Stimulated activated memory B cell treated with anti-CD40 and anti-IgM and Interleukin-4, amounts not matched to agents 10 μg/mL and 1 μg/mL and 100 μg/mL, for 72 hours (primary cell): Measurements from ENCODE around the gene MALT1.
"Not testable (repeated sequence)": the region's sequence is repeated elsewhere in the genome, so short reads cannot be mapped to it uniquely, and the experiment has no call there.

ENCODE experiments used
- ATAC-seq: fragments of 150-1000 bp; cut with Tn5 transposase; 2 replicates; pipeline ENCODE4 v1.10.0; 2021
- H3K27ac Mint-ChIP-seq: one replicate; pipeline ENCODE4 v1.8.0; 2022; ENCODE audit warnings: mild to moderate bottlenecking, mixed read lengths
- H3K27me3 Mint-ChIP-seq: one replicate; pipeline ENCODE4 v1.8.0; 2022; ENCODE audit warnings: mixed read lengths
- H3K36me3 Mint-ChIP-seq: one replicate; pipeline ENCODE4 v1.8.0; 2022; ENCODE audit warnings: mixed read lengths
- H3K4me1 Mint-ChIP-seq: one replicate; pipeline ENCODE4 v1.8.0; 2022; ENCODE audit warnings: mixed read lengths
- H3K4me3 Mint-ChIP-seq: one replicate; pipeline ENCODE4 v1.8.0; 2022; ENCODE audit warnings: mild to moderate bottlenecking, moderate library complexity, mixed read lengths
- H3K9me3 Mint-ChIP-seq: one replicate; pipeline ENCODE4 v1.8.0; 2022; ENCODE audit warnings: mixed read lengths

MALT1 gene

DNA sequence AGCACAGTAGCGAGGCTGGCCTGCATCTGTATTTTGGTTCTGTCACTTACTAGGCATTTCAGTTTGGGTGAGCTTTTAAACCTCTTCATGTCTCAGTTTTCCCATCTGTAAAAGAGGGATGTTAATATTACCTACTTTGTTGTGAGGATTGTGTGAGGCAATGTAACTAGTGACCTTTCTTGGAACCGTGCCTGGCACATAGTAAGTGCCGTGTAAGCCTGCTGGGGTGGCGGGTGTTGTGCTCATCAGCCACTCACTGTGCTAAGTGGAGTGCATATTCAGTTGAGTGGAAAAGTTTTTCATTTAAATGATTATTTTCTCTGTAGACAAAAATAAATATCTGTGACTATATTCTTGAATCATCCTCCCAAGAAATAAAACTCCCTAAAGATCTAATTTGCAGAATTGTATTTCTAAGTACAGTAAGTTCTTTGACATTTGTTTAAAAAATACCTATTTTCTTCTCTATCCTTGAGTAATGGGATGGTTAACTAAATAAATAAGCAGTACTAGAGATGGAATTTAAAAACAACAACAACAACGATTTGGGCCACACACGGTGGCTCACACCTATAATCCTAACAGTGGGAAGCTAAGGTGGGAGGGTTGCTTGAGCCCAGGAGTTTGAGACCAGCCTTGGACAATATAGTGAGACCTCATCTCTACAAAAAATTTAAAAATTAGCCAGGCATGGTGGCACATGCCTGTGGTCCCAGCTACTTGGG, 56.7 kb downstream of the MALT1 start:
- peaks cover 40% of the 10 kb centered on the region for H3K36me3 Mint-ChIP-seq

DNA sequence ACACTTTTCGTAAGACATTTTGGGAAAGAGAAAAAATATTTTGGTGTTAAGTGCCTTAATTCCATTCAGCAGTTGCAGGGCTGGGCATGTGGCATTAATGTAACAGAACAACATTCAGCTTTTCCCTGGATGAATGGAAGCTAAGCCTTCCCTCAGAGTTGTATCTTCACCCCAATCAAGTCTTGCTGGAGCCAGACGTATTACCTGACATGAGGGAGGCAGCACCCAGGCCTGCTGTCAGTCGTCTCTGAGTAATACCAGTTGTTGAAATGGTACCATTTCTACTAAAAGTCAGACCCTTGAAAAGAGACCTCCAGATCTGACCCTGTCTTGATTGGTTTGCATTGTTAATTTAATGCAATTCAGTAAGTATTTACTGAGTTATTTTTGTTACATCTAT, 57.5 kb downstream of the MALT1 start:
- no peak for ATAC-seq
- Mint-ChIP-seq H3K4me1 (peaks cover 15% of the 10 kb centered on the region), H3K27me3 (no peaks in the 10 kb centered on the region), H3K27ac (no peak overlapping the region), H3K4me3 (no peak overlapping the region), H3K9me3 (no peaks in the 10 kb centered on the region), H3K36me3 (peaks cover 33% of the 10 kb centered on the region)

More for the DNA sequence above, 56.7 kb downstream of the MALT1 start:
- no peaks in the 10 kb centered on the region for H3K27me3 Mint-ChIP-seq
- peaks cover 15% of the 10 kb centered on the region for H3K4me1 Mint-ChIP-seq
- H3K4me3 Mint-ChIP-seq: no peak overlapping the region
- no peak for ATAC-seq
- H3K27ac Mint-ChIP-seq: no peak overlapping the region
- no peaks in the 10 kb centered on the region for H3K9me3 Mint-ChIP-seq

DNA sequence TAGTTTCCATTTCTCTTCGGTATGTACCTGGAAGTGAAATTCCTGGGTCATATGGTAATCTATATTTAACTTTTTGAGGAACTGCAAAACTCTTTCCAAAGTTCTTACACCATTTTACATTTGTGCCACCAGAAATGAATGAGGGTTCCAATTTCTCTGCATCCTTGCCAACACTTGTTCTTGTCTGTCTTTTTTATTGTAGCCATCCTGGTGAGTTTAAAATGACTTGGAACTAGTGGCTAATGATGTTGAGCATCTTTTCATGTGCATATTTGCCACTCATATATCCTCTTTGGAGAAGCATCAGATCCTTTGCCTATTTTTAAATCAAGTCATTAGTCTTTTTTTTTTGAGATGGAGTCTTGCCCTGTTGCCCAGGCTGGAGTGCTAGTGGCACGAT, 59.4 kb downstream of the MALT1 start:
- H3K9me3 Mint-ChIP-seq: no peaks in the 10 kb centered on the region
- no peaks in the 10 kb centered on the region for H3K27me3 Mint-ChIP-seq
- ATAC-seq: no peak
- peaks cover 15% of the 10 kb centered on the region for H3K4me1 Mint-ChIP-seq
- H3K36me3 Mint-ChIP-seq: peaks cover 44% of the 10 kb centered on the region
- peak overlapping the region; percentile 60 for H3K27ac Mint-ChIP-seq
- H3K4me3 Mint-ChIP-seq: no peak overlapping the region

DNA sequence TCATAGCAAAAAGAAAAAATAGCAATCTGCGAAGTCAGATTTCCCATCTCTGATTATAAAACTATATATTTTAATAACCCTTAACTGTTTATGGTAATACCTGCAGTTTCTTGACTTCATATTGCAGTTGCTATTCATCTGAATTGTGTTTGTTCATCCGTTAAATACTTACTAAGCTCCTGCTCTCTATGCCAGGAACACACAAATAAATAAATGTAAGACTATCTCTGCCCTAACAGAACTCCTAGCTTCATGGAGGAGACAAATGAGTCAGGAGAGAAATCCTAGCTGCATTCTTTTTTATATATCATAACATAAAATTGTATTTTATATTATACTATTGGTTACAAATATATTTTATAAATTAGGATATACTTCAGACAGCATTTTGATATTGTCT, 61.2 kb downstream of the MALT1 start:
- Mint-ChIP-seq H3K27me3 (no peaks in the 10 kb centered on the region), H3K9me3 (no peaks in the 10 kb centered on the region), H3K4me1 (peaks cover 10% of the 10 kb centered on the region), H3K36me3 (peaks cover 50% of the 10 kb centered on the region), H3K27ac (no peak overlapping the region), H3K4me3 (no peak overlapping the region)
- ATAC-seq: no peak

DNA sequence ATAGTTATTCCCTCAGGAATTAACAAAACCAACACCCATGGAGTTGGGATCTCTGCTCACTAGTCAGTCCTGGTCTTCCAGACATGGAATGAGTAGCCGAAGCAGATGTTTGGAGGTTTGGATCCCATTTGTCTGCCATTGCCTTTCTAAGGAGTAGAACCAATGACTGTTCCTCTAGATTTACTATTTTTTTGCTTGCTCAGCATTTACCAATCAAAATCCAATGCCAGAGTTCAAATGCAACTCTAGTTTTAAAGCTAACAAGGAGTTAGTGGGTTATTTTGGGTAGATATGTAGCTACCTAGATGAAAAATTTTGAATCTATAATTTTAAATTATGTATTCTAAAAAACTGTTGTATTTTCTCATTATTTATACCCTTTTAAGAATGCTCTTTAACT, 62.6 kb downstream of the MALT1 start:
- Mint-ChIP-seq H3K9me3 (no peaks in the 10 kb centered on the region), H3K4me3 (no peak overlapping the region), H3K27ac (no peak overlapping the region), H3K4me1 (peaks cover 10% of the 10 kb centered on the region), H3K27me3 (no peaks in the 10 kb centered on the region), H3K36me3 (peaks cover 64% of the 10 kb centered on the region)
- ATAC-seq: no peak

DNA sequence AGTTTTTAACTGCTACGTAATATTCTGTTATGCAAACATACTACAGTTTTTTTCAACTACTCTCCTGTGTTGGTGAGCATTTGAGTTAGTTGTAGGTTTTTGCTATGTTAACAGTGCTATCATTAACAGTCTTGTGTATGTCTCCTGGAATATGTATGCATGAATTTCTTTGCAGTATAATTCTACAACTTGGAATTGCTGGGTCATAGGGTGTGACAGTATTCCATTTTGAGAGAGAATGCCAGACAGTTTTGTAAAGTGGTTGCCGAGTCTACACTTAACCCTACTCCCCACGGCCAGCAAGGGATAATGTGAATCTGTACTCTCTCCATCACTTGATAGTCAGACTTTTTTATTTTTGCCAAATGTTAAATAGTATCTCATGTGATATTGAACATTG, 67.1 kb downstream of the MALT1 start:
- no peak overlapping the region for H3K27ac Mint-ChIP-seq
- peaks cover 19% of the 10 kb centered on the region for H3K4me1 Mint-ChIP-seq
- no peaks in the 10 kb centered on the region for H3K27me3 Mint-ChIP-seq
- no peak overlapping the region for H3K4me3 Mint-ChIP-seq
- no peaks in the 10 kb centered on the region for H3K9me3 Mint-ChIP-seq
- peaks cover 62% of the 10 kb centered on the region for H3K36me3 Mint-ChIP-seq
- no peak for ATAC-seq

DNA sequence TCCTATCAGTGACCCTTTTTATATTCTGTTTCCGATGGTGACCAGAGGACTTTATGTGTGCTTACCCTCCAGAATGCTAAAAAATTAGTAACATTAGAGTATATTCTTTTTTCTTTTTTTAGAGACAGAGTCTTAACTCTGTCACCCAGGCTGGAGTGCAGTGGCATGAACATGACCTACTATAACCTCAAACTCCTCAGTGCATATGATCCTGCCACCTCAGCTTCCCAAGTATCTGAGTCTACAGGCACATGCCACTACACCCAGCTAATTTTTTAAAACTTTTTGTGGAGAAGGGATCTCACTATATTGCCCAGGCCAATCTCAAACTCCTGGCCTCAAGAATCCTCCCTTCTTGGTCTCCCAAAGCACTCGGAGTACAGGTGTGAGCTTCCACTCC, 74.6 kb downstream of the MALT1 start:
- H3K27me3 Mint-ChIP-seq: no peaks in the 10 kb centered on the region
- peaks cover 3% of the 10 kb centered on the region for H3K4me1 Mint-ChIP-seq
- no peak overlapping the region for H3K4me3 Mint-ChIP-seq
- peaks cover 3% of the 10 kb centered on the region for H3K9me3 Mint-ChIP-seq
- H3K27ac Mint-ChIP-seq: no peak overlapping the region
- peaks cover 66% of the 10 kb centered on the region for H3K36me3 Mint-ChIP-seq
- ATAC-seq: no peak

DNA sequence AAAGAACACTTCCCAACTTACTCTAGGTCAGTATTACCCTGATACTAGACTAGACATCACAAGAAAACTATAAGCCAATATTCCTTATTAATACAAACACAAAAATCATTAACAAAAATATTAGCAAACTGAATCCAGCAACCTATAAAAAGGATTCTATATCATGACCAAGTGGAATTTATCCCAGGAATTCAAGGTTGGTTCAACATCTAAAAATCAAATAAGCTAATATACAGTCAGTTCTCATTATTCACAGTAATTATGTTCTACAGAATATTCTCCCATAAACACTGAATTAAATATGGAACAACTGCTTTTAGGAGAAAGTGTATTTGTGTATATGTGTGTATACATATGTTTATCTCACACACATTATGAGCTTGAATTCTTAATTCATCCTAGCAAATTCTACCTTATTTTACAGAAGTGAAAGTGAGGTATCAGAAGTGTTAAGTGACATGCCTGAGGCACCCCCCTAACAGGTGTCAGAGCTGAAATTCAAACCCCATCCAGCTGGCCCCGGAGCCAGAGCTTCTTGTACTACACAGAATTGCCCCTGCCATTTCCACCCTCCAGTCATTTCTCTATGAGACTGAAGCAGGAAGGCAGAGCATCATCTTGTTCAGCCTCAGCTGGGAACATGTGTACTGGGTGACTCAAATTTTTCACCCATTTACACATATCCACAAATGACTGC, 77.8 kb downstream of the MALT1 start:
- no peak overlapping the region for H3K4me3 Mint-ChIP-seq
- no peaks in the 10 kb centered on the region for H3K27me3 Mint-ChIP-seq
- ATAC-seq: no peak
- peaks cover 63% of the 10 kb centered on the region for H3K36me3 Mint-ChIP-seq
- no peak overlapping the region for H3K27ac Mint-ChIP-seq
- no peaks in the 10 kb centered on the region for H3K4me1 Mint-ChIP-seq
- peaks cover 3% of the 10 kb centered on the region for H3K9me3 Mint-ChIP-seq

DNA sequence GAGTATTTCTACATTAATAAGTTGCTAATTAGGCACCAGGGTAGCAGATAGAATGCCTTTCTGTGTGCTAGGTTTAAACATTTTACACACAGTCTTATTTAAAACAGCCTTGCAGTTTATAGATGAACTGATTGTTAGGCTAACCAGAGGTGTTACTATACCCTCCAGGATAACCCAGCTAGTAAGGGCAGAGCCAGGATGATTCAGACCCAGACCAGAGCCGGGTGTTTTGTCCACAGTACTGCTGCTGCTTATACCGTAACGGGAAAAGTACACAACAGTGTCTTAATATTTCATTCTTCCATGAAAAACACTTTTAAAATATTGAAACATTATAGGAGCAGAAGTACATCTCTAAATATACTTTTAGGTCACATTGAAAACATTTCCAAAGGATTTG, 82.7 kb downstream of the MALT1 start:
- Mint-ChIP-seq H3K4me3 (no peak overlapping the region), H3K27ac (no peak overlapping the region), H3K9me3 (no peaks in the 10 kb centered on the region), H3K27me3 (no peaks in the 10 kb centered on the region), H3K4me1 (peaks cover 32% of the 10 kb centered on the region), H3K36me3 (peaks cover 19% of the 10 kb centered on the region)
- no peak for ATAC-seq

DNA sequence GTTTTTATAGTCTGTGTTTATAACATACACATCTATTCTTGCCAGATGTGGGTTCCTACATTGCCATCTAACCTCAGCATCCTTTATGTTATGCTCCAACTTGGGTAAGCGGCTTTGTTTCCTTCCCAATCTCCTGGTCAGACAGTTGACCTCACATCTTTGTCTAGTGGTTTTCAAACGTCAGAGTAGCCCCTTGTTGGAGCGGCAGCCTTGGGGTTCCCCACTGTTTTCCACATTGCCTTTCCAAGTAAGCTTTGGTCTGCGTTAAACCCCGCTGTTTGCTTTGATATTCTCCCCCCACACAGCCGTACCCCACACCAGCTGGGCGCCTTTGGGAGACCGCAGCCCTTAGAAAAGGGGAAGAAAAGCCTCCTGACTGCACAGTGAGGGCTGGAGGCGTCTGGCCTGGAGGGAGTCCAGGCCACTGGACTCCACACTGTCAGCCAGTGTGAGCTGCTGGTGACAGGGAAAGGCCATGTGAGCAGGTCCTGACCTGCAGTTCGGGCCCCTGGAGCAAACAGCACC, 83.3 kb downstream of the MALT1 start:
- Mint-ChIP-seq H3K4me1 (peaks cover 33% of the 10 kb centered on the region), H3K36me3 (peaks cover 13% of the 10 kb centered on the region), H3K4me3 (no peak overlapping the region), H3K27ac (peak overlapping the region; percentile 74), H3K27me3 (no peaks in the 10 kb centered on the region), H3K9me3 (no peaks in the 10 kb centered on the region)
- peak; percentile 83 for ATAC-seq

DNA sequence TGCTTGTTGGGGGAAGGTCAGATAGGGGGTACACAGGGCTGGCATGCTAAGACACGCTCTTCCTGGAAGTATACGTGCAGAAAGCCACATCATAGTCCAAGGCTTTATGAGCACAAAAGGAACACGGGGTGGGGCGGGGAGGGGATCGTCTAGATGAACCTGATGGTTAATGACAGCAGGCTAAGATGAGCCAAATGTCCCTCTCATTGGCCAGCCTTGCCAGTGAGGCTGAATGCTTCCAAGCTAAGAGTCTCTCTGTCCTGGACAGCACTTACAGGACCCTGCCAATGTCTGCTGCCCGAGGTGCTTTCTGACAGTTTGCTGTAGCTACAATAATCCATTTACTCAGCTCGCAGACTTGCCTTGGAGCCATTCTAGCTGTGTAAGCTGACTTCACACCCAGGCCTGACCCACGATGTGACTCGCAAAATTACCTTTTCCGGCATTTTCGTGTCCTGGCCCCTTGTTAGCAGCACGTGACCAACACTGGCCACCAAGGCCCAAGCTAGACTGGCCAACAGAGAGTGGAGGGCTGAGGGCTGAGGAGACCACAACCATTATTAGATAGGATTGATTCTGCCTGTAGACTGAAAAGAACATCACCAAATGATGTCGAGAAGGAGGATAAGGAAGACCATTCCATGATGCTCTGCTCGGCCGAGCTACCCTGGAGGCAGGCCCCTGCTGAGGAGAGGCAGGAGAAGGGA, 84.2 kb downstream of the MALT1 start:
- peaks cover 37% of the 10 kb centered on the region for H3K4me1 Mint-ChIP-seq
- H3K9me3 Mint-ChIP-seq: no peaks in the 10 kb centered on the region
- peak; percentile 3 for ATAC-seq
- H3K4me3 Mint-ChIP-seq: no peak overlapping the region
- peak overlapping the region; percentile 74 for H3K27ac Mint-ChIP-seq
- no peaks in the 10 kb centered on the region for H3K27me3 Mint-ChIP-seq
- peaks cover 4% of the 10 kb centered on the region for H3K36me3 Mint-ChIP-seq

DNA sequence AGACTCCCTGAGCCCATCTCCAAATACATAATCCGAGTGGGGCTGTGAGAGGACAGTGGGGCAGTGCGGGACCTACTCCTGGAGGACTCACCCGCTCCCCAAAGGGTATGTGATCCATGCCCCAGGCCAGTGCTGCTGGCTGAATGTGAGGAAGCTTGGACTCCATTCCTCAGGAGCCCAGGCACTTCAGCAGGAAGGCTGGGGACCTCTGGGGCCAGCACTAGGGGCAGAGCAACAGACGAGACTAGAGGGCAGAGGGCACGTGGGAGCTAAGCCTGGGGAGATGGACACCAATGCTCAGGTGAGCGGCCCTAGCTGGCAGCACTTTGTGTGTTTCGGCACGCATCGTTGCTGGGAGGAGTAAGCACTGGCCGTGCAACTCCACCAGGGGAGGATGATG, 84.9 kb downstream of the MALT1 start:
- H3K4me3 Mint-ChIP-seq: no peak overlapping the region
- H3K4me1 Mint-ChIP-seq: peaks cover 41% of the 10 kb centered on the region
- no peak for ATAC-seq
- no peaks in the 10 kb centered on the region for H3K36me3 Mint-ChIP-seq
- no peaks in the 10 kb centered on the region for H3K27me3 Mint-ChIP-seq
- no peak overlapping the region for H3K27ac Mint-ChIP-seq
- H3K9me3 Mint-ChIP-seq: no peaks in the 10 kb centered on the region

DNA sequence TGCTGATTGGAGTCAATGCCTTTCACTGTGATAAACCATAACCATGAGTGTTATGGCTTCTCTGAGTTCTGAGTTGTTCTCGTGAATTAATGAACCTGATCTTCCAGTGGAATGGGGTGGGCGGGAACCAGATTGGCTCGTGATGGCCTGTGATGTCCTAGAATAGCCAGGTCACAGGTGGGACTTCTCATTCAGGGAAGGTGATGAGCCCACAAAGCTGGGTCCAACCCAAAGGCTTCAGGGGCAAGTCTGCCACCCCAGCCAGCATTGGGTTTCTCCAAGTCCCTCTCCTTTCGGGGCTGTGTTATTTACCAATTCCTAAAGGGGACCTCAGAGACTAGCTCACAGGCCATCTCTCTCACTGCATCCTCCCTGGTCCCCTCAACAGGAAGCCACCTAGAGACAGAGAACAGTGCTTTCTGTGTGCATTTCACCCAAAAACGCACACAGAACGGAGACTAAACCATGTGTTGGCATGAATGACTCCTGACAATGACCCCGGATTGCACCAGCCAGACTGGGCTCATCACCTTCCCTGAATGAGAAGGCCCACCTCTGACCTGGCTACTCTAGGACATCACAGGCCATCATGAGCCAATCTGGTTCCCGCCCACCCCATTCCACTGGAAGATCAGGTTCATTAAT, 85.5 kb downstream of the MALT1 start:
- Mint-ChIP-seq H3K9me3 (no peaks in the 10 kb centered on the region), H3K4me1 (peaks cover 46% of the 10 kb centered on the region), H3K36me3 (no peaks in the 10 kb centered on the region), H3K27me3 (no peaks in the 10 kb centered on the region), H3K4me3 (no peak overlapping the region), H3K27ac (no peak overlapping the region)
- ATAC-seq: no peak

DNA sequence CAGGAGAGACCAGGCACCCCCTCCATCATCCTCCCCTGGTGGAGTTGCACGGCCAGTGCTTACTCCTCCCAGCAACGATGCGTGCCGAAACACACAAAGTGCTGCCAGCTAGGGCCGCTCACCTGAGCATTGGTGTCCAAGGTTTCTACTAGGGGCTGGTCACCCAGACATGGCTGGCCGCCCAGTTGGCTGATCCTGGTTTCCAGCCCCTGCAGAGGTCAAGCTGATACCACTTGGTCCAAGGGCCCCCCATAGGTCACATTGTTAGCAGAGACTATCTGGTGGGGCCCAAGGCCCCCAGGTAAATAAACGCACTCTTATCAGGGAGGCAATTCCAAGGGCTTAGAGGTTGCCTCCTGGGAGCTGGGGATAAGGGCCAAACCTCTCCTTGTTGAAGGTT, 86.1 kb downstream of the MALT1 start:
- H3K4me1 Mint-ChIP-seq: peaks cover 53% of the 10 kb centered on the region
- H3K9me3 Mint-ChIP-seq, H3K36me3 Mint-ChIP-seq, ATAC-seq, H3K4me3 Mint-ChIP-seq, H3K27ac Mint-ChIP-seq, H3K27me3 Mint-ChIP-seq: not testable (repeated sequence)

DNA sequence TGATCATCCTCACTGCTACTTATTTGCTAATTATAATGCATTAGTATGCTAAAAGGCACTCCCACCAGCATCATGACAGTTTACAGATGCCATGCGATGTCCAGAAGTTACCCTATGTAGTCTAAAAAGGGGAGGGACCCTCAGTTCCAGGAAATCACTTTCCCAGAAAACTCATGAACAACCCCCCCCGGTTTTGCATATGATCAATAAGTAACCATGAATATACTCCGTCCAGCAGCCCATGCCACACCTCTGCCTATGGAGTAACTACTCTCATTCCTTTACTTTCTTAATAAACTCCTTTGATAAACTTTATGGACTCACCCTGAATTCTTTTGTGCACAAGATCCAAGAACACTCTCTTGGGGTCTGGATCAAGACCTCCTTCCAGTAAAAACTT, 86.8 kb downstream of the MALT1 start:
- peaks cover 60% of the 10 kb centered on the region for H3K4me1 Mint-ChIP-seq
- no peaks in the 10 kb centered on the region for H3K36me3 Mint-ChIP-seq
- no peaks in the 10 kb centered on the region for H3K9me3 Mint-ChIP-seq

More for the DNA sequence above, 86.8 kb downstream of the MALT1 start:
- no peak overlapping the region for H3K4me3 Mint-ChIP-seq
- ATAC-seq: no peak
- no peaks in the 10 kb centered on the region for H3K27me3 Mint-ChIP-seq
- H3K27ac Mint-ChIP-seq: peak overlapping the region; percentile 22
